HG03571 (cell line): Measurements from ENCODE around the gene TCEANC2.
"Not testable (repeated sequence)": the region's sequence is repeated elsewhere in the genome, so short reads cannot be mapped to it uniquely, and the experiment has no call there.

ENCODE experiments used
- ATAC-seq: cut with Tn5 transposase; IDR thresholded peaks from one replicate; pipeline ENCODE4 v1.9.1; 2021; ENCODE audit not compliant: unreplicated experiment

TCEANC2 gene

GRCh38 chr1:54081306-54082270 is 28.2 kb downstream of the TCEANC2 start:
- peak; percentile 64 for ATAC-seq

GRCh38 chr1:54084794-54085193 is 31.4 kb downstream of the TCEANC2 start:
- ATAC-seq = no peak

- no peak for ATAC-seq
Measured at GRCh38 chr1:54086754-54087153, 33.3 kb downstream of the TCEANC2 start.

GRCh38 chr1:54088385-54088784 is 35.0 kb downstream of the TCEANC2 start:
- no peak for ATAC-seq

- ATAC-seq = no peak
Measured at GRCh38 chr1:54091666-54092065, 38.3 kb downstream of the TCEANC2 start.

- ATAC-seq = no peak
Measured at GRCh38 chr1:54094001-54094729, 40.8 kb downstream of the TCEANC2 start.

GRCh38 chr1:54094730-54095105 is 41.3 kb downstream of the TCEANC2 start:
- ATAC-seq = not testable (repeated sequence)

GRCh38 chr1:54095546-54096226 is 42.3 kb downstream of the TCEANC2 start:
- ATAC-seq = no peak

- no peak for ATAC-seq
Measured at GRCh38 chr1:54096227-54096876, 42.9 kb downstream of the TCEANC2 start.

GRCh38 chr1:54096877-54097240 is 43.5 kb downstream of the TCEANC2 start:
- no peak for ATAC-seq

GRCh38 chr1:54099061-54099610 is 45.7 kb downstream of the TCEANC2 start:
- no peak for ATAC-seq

- ATAC-seq = no peak
Measured at GRCh38 chr1:54100500-54100899, 47.1 kb downstream of the TCEANC2 start.

- no peak for ATAC-seq
Measured at GRCh38 chr1:54103414-54103813, 50.0 kb downstream of the TCEANC2 start.

- ATAC-seq = not testable (repeated sequence)
Measured at GRCh38 chr1:54104613-54105012, 51.2 kb downstream of the TCEANC2 start.

- ATAC-seq = no peak
Measured at GRCh38 chr1:54105080-54105479, 51.7 kb downstream of the TCEANC2 start.

- ATAC-seq = no peak
Measured at GRCh38 chr1:54105736-54106269, 52.4 kb downstream of the TCEANC2 start.

GRCh38 chr1:54107131-54107530 is 53.7 kb downstream of the TCEANC2 start:
- ATAC-seq = no peak

- ATAC-seq = no peak
Measured at GRCh38 chr1:54108156-54108555, 54.7 kb downstream of the TCEANC2 start.

GRCh38 chr1:54109129-54110090 is 56.0 kb downstream of the TCEANC2 start:
- ATAC-seq = no peak
